ENCODE results near the gene P2RX6.

P2RX6 gene

GRCh38 chr22:21075516-21076138 lies 60.7 kb downstream of the P2RX6 start:
- DNase-seq (ENCODE audit: low read depth), result no peak

GRCh38 chr22:21076912-21077625 lies 62.1 kb downstream of the P2RX6 start:
- no peak for DNase-seq (ENCODE audit: low read depth)

Measured in activated T-helper 9 cell treated with anti-CD3 and anti-CD28 coated beads, Interleukin-2, amount 50 U/mL, for 16 hours (primary cell).